Germinal center (tissue), 1 donor: ENCODE results near the gene CPNE9.

Source experiments
- DNase-seq: peaks from one replicate; pipeline ENCODE4 v3.0.0; 2012; ENCODE audit warnings: mixed read lengths, low spot score

Gene CPNE9

GRCh38 chr3:9703736-9704346, at the start of gene CPNE9:
Gene CPNE9 (plus strand): TSS chr3:9703833. CDS start chr3:9703997, 164 bp downstream.
- DNase-seq, result peak; percentile 49

- DNase-seq, result no peak
These were observed 43.8 kb upstream of the CPNE9 start for GRCh38 chr3:9659849-9660248.

DNA sequence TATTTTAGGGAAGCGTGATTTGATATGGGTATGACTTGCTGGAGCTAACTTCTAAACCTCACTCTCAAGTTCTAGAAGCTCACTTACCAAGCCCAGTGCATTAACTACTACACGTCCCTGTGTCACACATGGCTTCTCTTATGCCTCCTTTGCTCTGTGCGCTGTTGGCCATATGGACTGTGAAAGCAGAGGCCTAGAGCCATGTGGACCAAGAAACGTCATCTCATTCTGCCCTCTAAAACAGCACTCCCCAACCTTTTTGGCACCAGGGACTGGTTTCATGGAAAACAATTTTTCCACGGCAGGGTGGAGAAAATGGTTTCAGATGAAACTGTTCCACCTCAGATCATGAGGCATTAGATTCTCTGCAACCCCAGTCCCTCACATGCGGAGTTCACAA, 42.7 kb upstream of the CPNE9 start:
- DNase-seq, result no peak

DNA sequence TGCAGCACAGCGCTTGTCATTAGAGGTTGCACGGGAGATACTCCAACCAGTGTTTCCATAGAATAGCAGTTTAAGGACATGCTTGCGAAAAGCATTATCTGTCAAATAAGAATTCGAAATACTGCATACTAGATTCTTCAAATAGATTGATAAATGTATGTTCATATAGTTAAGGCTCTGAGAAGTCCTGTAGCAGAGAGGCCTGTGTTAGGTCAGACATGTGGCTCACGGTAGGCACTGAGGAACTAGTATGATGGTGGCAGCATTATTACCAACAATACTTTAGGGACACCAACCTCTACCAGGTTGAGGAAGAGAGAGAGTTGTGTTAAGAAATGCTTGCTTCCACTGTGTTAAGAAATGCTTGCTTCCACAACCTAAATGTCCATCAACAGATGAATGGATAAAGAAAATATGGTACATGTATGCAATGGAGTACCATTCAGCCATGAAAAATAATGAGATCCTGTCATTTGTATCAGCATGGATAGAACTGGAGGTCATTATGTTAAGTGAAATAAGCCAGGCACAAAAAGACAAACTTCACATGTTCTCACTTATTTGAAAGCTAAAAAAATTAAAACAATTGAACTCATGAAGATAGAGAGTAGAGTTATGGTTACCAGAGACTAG, 39.4 kb upstream of the CPNE9 start:
- DNase-seq, result no peak

DNA sequence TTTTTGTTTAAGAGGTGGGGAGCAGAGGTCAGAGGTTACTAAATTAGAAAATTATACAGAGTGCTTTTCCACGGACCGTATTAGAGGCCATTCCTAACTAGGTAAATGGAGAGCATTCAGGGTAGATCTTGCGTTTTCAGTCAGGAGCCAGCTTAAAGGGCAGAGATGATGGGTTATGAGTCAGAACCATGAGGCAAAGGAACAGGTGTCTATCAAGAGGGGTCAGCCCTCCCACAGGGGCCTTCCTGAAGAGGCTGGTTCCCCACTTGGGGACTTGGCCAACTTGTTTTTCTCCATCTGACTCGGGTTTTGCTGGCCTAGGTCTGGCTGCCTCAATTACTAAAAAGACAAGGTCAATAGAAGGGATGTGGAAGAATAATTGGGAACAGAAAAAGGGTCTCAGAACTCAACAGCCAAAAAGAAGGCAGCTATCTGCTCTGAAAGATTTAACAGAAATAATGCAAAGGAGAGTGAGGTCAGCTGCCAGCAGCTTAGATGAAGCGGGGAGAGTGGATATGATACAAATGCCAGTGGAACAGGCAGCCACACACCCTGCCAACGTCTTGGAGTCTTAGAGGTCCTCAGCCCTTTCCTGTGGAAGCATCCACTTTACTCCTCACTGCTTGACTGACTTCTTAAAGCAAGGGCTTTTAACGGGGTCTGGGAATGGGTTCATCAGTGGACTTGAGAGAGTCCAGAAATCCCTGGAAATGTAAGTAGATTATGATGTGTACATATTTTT, 36.8 kb upstream of the CPNE9 start:
- no peak for DNase-seq

- no peak for DNase-seq
These were observed 34.4 kb upstream of the CPNE9 start for GRCh38 chr3:9669277-9669676.

- DNase-seq, result no peak
These were observed 33.8 kb upstream of the CPNE9 start for GRCh38 chr3:9669720-9670432.

GRCh38 chr3:9673082-9673481, 30.6 kb upstream of the CPNE9 start:
- no peak for DNase-seq

GRCh38 chr3:9673752-9674151, 29.9 kb upstream of the CPNE9 start:
- DNase-seq, result no peak

GRCh38 chr3:9675736-9676290, 27.8 kb upstream of the CPNE9 start:
- DNase-seq, result no peak

- no peak for DNase-seq
These were observed 26.8 kb upstream of the CPNE9 start for GRCh38 chr3:9676785-9677184.

DNA sequence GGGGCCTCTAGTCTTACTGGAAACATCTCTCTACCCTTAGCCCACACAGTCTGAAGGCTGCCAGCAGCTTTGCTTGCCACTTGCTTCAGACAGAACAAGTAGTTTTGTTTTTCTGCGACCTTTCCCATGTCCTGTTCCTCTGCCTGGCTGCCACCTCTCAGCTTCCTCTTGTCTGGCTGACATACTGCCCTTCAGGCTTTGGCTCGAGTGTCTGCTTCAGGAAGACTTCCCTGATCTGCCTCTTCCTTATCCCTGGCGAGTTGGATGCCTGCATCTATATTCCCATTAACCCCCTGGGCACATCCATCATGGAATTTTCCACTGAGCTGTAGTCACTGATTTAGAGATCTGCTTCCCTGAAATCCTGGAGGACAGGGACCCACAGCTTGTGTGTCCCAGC, 25.1 kb upstream of the CPNE9 start:
- no peak for DNase-seq

- DNase-seq, result no peak
These were observed 24.1 kb upstream of the CPNE9 start for GRCh38 chr3:9679476-9680080.

DNA sequence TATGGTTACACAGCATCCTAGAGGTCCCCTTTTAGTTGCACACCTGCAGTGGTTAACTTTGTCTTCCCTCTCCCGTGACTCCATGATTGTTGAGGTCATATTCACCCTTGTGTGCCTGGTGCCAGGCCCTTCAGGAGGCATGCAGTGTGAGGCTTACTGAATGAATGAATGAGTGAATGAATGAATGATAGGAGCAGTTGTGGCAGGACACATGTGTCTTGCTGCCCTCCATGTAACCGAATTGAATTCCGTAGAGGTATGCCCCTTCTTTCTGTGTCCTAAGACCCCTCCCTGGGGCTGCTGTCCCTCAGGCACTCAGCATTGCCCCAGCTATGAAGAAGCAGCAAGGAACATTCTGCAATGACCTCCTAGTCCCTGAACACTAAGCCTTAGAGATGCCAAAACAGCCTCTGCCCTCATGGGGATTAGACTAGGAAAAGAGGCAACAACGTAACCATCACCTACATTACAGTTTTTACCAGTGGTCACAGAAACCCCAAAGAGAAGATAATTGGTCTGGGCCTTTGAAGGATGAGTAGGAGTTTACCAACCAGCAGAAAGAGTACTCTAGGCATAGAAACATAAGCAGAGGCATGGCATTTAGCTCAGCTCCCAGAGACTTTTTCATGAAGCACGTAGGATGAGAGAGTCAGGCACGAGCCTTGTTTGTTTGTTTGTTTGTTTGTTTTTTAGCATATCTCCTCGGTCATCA, 22.5 kb upstream of the CPNE9 start:
- DNase-seq, result no peak

DNA sequence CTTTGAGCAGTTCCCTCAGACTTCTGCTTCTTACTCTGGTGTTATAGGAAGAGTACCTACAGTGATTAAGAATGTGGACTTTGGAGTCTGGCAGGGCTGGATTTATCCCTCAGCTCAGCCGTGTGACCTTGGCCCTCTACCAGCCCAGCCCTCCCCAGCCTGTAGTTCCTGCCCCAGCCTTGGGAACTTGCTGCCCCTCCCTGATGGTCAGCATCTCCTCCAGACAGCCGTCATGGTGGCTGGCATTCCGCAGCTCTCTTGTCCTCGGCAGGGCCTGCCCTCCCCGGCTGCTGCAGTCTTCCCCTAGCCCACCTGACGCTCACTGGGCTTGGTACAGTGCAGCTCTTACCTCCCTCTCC, 21.9 kb upstream of the CPNE9 start:
- DNase-seq, result no peak

DNA sequence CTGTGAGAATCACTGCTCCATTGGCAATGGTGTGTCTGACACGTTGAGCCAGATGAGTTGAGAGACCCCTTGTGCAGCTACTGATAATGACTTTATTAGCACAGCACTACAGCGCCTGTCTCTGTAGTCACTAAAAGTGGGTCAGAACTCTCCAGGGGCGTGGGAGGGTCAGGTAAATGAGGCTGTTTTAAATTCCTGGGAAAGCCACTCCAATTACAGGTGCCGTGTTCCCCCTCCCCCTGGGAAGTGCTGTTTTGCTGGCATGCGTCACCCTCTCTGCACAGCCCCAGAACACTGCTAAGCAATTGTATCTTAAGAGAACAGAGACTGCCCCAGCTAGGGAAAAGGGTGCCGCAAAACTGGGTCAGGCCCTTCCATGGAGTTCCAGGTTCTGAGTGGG, 21.5 kb upstream of the CPNE9 start:
- DNase-seq, result no peak

GRCh38 chr3:9683426-9683825, 20.2 kb upstream of the CPNE9 start:
- DNase-seq, result no peak

- DNase-seq, result no peak
These were observed 18.2 kb upstream of the CPNE9 start for GRCh38 chr3:9685216-9686049.

DNA sequence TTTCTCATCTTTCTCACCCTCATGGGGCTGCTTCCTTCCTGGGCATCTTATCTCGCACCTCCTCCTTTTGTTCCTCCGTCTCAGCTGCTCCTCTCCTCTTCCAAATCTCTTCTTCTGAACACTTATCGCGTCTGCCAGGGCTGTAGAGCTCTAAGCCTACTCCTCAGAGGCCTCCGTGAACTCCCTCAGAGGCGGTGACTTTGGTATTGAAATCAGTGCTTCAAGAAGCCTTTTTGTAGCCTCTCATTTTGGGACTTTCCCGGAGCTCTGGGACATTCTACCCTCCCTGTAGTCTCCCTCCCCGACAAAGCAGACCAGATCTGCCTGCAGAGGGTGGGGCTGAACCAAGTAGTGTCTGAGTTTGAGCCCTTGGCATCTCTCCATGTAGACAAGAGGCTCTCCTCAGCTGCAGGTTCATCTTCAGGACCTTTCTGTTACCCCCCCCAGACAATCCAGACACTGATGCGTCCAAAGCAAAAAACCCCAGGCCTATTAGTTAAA, 17.5 kb upstream of the CPNE9 start:
- DNase-seq, result no peak

DNA sequence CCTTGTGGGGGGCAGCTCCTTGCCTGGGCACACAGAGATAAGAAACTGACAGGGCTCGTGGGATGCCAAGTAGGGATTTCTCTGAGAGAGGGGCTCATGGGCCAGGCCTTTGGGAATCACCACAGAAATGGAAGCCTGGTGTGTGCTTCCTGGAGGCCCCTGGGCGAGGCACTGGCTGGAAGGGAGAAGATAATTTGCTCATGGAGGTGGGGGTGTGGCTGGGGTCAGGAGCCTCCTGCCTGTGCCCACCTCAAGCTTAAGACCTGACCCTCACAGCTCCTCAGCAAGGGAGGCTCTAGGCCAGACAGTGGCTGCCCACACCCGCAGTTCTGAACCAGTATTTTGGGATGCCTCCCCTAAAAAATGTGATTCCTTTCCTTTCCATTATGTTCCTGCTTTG, 16.9 kb upstream of the CPNE9 start:
- DNase-seq, result no peak
